NT2/D1 (cell line): ENCODE measurements around the gene ARL6IP5.

Experiments
- YY1 ChIP-seq: IDR thresholded peaks from 2 replicates; pipeline ENCODE4 v1.6.1; 2011; ENCODE audit not compliant: insufficient read length, insufficient read depth
- ZNF274 ChIP-seq: IDR thresholded peaks from 2 replicates; pipeline ENCODE4 v1.6.1; 2011; ENCODE audit warnings: mild to moderate bottlenecking, low read depth, low read length

GRCh38 chr3:69142797-69143454 lies 58.2 kb downstream of the ARL6IP5 start:
- TF ChIP-seq ZNF274: no peak
- no peak for TF ChIP-seq YY1
